Spinal cord (tissue), 10 donors: ENCODE results near the gene TMEM217. TPM values are rescaled to one million over a fixed set of nuclear protein-coding genes. Genes with fewer than 3 reads are reported as not detected.
"Not testable (repeated sequence)": the region's sequence is repeated elsewhere in the genome, so short reads cannot be mapped to it uniquely, and the experiment has no call there.

Experiments used
- DNase-seq, 6 donors: peaks; one replicate each; pipeline versions ENCODE4 v3.0.0 to v3.0.0-alpha.2; 2013 to 2015; ENCODE audit warnings: low spot score in 6 of 6, low read depth in 4 of 6
- H3K27ac ChIP-seq: one replicate; pipeline ENCODE4 v1.5.1; 2013; ENCODE audit warnings: low read depth, low read length, control low read depth
- H3K27me3 ChIP-seq: one replicate; pipeline ENCODE4 v1.6.1; 2013; ENCODE audit warnings: low read length; ENCODE audit not compliant: control insufficient read depth, insufficient read depth
- H3K36me3 ChIP-seq: one replicate; pipeline ENCODE4 v1.6.1; 2013; ENCODE audit warnings: low read length; ENCODE audit not compliant: control insufficient read depth, insufficient read depth
- H3K4me1 ChIP-seq: one replicate; pipeline ENCODE4 v1.6.1; 2013; ENCODE audit warnings: low read length; ENCODE audit not compliant: control insufficient read depth, insufficient read depth
- H3K4me3 ChIP-seq: one replicate; pipeline ENCODE4 v1.5.1; 2013; ENCODE audit warnings: low read depth, low read length, control low read depth
- H3K9me3 ChIP-seq: one replicate; pipeline ENCODE4 v1.6.1; 2013; ENCODE audit warnings: low read length; ENCODE audit not compliant: control insufficient read depth, insufficient read depth
- WGBS: methylation state at CpG from one replicate; pipeline ENCODE4 v1.1.5; 2013; ENCODE audit warnings: missing lambda C conversion rate; ENCODE audit not compliant: insufficient coverage; 5-methylcytosine and 5-hydroxymethylcytosine counted together
- long read RNA-seq, 4 donors: transcript quantifications; one replicate each; lab custom pipeline, GENCODE V29; 2026
- polyA plus RNA-seq, 2 donors: library from polyadenylated mRNA; unstranded; fragments of 120-200 nt; gene quantifications; one replicate each; pipeline ENCODE4 v1.2.1, GENCODE V29; 2013; ENCODE audit not compliant: insufficient read length in 2 of 2
- total RNA-seq, 2 donors: library from RNA; depleted of rRNA in 1 of 2; stranded (reverse); fragments of 120-200 nt in 1 of 2; fragments of >200 nt in 1 of 2; gene quantifications; one replicate each; pipeline versions ENCODE4 v1.2.3 to v1.2.4, GENCODE V29; 2013 to 2014
- donor health status: healthy.

The TMEM217 gene
- 1 to 10 TPM; 1.3 to 1.4 TPM for total RNA-seq
- 1 to 10 TPM in 1 of 2 donors, under 1 TPM in 1; 0.71 to 1.6 TPM for polyA plus RNA-seq
- long read RNA-seq, donor 1, result 0 reads
- long read RNA-seq, donor 2, result 0 reads
- long read RNA-seq, donor 3, result 0 reads
- long read RNA-seq, donor 4, partial matches to known transcripts, result 0 of 1 reads
- long read RNA-seq, donor 4, other reads (novel, unspliced or antisense), result 0 of 1 reads

GRCh38 chr6:37257634-37258404, at the start of gene TMEM217, which contains the start of gene TBC1D22B:
TSS of gene TMEM217 (minus strand) at chr6:37258144. CDS start at chr6:37219030, 39,114 bp downstream.
TSS of gene TBC1D22B (plus strand) at chr6:37257772. CDS start at chr6:37257918, 146 bp downstream.
- Histone ChIP-seq H3K4me1 (peaks cover 3% of the 10 kb centered on the region), H3K27me3 (peaks cover 2% of the 10 kb centered on the region), H3K27ac (peak within 1 kb of the TSS; percentile 93), H3K9me3 (no peaks in the 10 kb centered on the region), H3K4me3 (peak within 1 kb of the TSS; percentile 97), H3K36me3 (peaks cover 3% of the 10 kb centered on the region)
- peak; percentile 78 to 98 (median 88) for DNase-seq
- 0% methylated on average over 36 of the region's 45 CpGs for WGBS

- not testable (repeated sequence) for H3K9me3 ChIP-seq, H3K27ac ChIP-seq, DNase-seq, H3K27me3 ChIP-seq, H3K36me3 ChIP-seq, H3K4me3 ChIP-seq
- peaks cover 15% of the 10 kb centered on the region for H3K4me1 ChIP-seq
- WGBS, result 83% methylated on average over 6 of the region's 10 CpGs
These were observed 49.5 kb upstream of the TMEM217 start for GRCh38 chr6:37307484-37307883.

DNA sequence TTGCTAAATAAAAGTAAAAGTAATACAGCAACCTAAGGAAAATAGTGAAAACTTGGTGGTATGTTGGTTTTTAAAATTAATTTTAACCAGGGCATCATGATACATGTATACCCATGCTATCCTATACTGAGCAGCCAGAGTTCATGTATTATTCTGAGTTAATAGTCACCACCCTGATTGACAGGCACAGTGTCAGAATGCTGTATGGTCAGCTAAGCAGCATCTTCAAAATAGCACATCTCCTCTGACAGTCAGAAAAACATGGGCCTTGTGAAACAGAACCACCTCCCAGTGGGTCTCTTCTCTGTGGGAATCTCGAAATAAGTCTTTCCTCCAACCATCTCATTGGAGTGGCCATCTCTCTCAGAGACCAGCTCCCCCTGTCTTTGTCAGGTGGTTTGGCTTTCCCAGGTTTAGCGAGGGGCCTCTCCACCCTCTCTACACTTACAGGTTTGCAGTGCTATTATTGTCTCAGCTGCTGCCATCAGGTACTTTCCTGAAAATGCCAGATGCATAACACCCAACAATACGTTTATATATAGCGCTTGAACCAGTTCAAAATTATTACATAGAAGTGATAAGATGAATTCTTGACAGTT, 48.8 kb upstream of the TMEM217 start:
- H3K36me3 ChIP-seq, result peaks cover 5% of the 10 kb centered on the region
- 90% methylated on average over 2 of the region's 4 CpGs for WGBS
- H3K27ac ChIP-seq, result no peak overlapping the region
- peaks cover 15% of the 10 kb centered on the region for H3K4me1 ChIP-seq
- no peaks in the 10 kb centered on the region for H3K27me3 ChIP-seq
- H3K4me3 ChIP-seq, result no peak overlapping the region
- DNase-seq, result no peak
- no peaks in the 10 kb centered on the region for H3K9me3 ChIP-seq

DNA sequence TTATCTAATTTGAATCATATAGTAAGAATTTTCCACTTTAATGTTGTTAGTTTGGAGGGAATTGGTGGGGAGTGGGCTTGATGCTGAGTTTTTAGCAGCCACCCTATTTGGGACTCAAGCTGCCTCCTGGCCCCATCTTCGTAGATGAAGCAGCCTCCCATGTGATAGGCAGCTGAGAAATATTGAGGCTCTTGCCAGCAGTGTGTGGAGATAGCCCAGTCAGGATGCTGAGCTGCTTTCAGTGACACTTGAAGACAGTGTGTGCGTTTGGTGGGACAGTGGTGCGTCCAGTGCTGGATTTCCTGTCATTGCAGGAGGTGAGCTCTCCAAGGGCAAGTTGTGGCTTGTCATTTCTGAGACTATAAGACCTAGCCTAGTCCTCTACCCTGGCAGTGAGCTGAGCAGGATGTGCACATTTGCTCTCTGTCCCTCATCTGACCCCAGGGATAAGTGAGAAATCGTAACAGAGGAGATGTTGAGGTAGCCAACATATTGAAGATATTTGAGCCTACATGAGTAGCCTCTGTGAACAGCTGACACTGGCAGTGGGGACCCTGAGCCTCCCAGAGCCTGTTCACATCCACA, 48.0 kb upstream of the TMEM217 start:
- DNase-seq, result no peak
- WGBS, result 95% methylated on average over 3 of the region's 4 CpGs
- no peaks in the 10 kb centered on the region for H3K9me3 ChIP-seq
- no peaks in the 10 kb centered on the region for H3K27me3 ChIP-seq
- no peak overlapping the region for H3K4me3 ChIP-seq
- peaks cover 5% of the 10 kb centered on the region for H3K36me3 ChIP-seq
- H3K4me1 ChIP-seq, result peaks cover 12% of the 10 kb centered on the region
- H3K27ac ChIP-seq, result no peak overlapping the region

DNA sequence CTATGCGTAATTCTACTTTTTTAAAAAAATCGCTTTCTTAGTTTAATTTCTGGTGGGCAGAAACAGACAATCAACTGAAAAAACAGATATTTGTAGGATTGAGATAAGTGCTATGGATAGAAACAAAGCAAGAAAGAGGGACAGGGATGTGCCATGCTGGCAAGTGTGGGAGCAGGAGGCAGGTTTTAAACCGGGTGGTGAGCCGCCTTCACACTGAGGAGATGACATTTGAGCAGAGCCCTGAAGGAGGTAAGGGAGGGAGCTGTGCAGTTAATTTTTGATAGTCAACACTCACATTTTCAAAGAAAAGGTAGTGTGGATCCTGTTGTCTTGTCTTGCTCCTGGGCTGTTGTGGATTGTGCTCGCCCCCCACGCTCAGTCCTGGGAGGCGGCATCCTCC, 46.8 kb upstream of the TMEM217 start:
- H3K4me1 ChIP-seq, result peaks cover 12% of the 10 kb centered on the region
- no peaks in the 10 kb centered on the region for H3K27me3 ChIP-seq
- DNase-seq, result no peak
- no peak overlapping the region for H3K4me3 ChIP-seq
- peaks cover 5% of the 10 kb centered on the region for H3K36me3 ChIP-seq
- 97% methylated on average over 6 of the region's 7 CpGs for WGBS
- H3K9me3 ChIP-seq, result no peaks in the 10 kb centered on the region
- no peak overlapping the region for H3K27ac ChIP-seq

DNA sequence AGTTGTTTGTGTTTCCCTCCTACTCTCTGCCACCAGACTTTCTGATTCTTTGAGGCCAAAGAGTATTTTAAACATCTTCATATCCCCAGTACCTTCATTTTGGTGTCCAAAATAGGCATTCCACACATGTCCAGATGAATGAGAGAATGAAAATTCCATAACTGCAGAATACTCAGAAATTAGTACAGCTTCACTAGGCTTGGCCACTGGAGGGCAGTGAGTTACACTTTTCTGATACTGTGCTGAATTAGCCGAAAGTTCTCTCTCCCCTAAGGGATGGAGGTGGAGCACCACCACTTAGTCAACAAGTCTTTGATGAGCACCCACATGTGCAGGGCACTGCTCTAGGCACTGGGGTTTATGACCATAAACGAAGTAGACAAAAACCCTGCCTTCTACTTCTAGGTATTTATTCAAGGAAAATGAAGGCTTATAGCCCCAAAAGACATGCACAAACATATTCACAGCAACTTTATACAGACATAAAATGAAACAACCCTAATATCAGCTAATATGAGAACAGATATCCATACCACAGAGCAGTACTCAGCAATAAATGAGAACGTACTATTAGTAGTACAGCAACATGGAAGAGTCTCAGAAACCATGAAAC, 46.1 kb upstream of the TMEM217 start:
- DNase-seq, result peak in 2 of 6 donors; percentile 65 to 82
- H3K27ac ChIP-seq, result no peak overlapping the region
- H3K4me1 ChIP-seq, result peaks cover 5% of the 10 kb centered on the region
- H3K4me3 ChIP-seq, result no peak overlapping the region
- H3K36me3 ChIP-seq, result peaks cover 5% of the 10 kb centered on the region
- no peaks in the 10 kb centered on the region for H3K9me3 ChIP-seq
- no CpG with 5 or more reads among the region's 3 CpGs for WGBS
- no peaks in the 10 kb centered on the region for H3K27me3 ChIP-seq

GRCh38 chr6:37303091-37303660, 45.2 kb upstream of the TMEM217 start:
- Histone ChIP-seq H3K27me3 (no peaks in the 10 kb centered on the region), H3K4me1 (peaks cover 5% of the 10 kb centered on the region), H3K27ac (no peak overlapping the region), H3K9me3 (no peaks in the 10 kb centered on the region), H3K4me3 (no peak overlapping the region), H3K36me3 (peaks cover 5% of the 10 kb centered on the region)
- 85% methylated on average over 4 of the region's 6 CpGs for WGBS
- no peak for DNase-seq

- Histone ChIP-seq H3K9me3 (no peaks in the 10 kb centered on the region), H3K4me3 (no peak overlapping the region), H3K36me3 (peaks cover 5% of the 10 kb centered on the region), H3K4me1 (no peaks in the 10 kb centered on the region), H3K27ac (no peak overlapping the region), H3K27me3 (no peaks in the 10 kb centered on the region)
- 80% methylated on average over 1 of the region's 1 CpG for WGBS
- no peak for DNase-seq
These were observed 44.2 kb upstream of the TMEM217 start for GRCh38 chr6:37302086-37302686.

- H3K27ac ChIP-seq, result no peak overlapping the region
- no peaks in the 10 kb centered on the region for H3K9me3 ChIP-seq
- WGBS, result no CpG with 5 or more reads among the region's 4 CpGs
These were observed 42.0 kb upstream of the TMEM217 start for GRCh38 chr6:37299990-37300389.

More at GRCh38 chr6:37299990-37300389, 42.0 kb upstream of the TMEM217 start:
- DNase-seq, result no peak
- Histone ChIP-seq H3K27me3 (no peaks in the 10 kb centered on the region), H3K4me1 (no peaks in the 10 kb centered on the region), H3K36me3 (peaks cover 7% of the 10 kb centered on the region), H3K4me3 (no peak overlapping the region)
